ENCODE data around the gene AMY2B.
"Not testable (repeated sequence)": the region's sequence is repeated elsewhere in the genome, so short reads cannot be mapped to it uniquely, and the experiment has no call there.

Gene AMY2B
- 5.3 to 20.9 reads per million in 2 experiments for total RNA-seq

DNA sequence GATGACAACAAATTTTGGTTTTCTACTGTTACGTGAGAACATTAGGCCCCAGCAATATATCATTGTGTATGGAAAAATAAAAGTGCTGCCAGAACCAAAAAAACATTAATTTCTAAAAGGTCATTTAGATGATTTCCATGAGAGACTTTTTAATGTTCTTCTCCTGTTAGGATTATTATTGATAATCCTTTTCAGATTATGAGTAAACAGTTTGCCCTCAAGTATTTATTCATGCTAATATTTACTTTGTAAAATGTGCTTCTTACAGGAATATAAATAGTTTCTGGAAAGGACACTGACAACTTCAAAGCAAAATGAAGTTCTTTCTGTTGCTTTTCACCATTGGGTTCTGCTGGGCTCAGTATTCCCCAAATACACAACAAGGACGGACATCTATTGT, at the start of gene AMY2B:
AMY2B (plus strand) TSS at position 301 of the 400 bp plus-strand sequence; CDS start at position 315, 14 bp downstream.
- DNase-seq (ENCODE audit: low read depth): not testable (repeated sequence)

DNA sequence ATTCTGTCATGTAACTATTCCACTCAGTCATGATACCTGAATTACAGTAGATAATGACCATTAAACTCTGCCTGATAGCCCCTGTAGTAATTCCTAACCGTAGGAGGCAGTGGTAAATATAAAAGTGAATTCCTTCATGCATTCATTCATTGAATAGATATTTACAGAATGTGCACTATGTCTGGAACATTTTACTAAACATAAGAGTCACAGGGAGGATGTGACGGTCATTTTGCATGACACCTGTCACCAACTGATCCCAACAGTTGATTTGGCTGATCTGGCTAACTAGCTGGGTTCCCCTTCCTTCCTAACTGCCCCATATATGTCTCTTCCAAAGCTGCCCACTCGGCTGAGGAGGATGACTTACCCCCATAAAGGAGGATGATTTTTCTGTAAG, 48.0 kb upstream of the AMY2B start:
- no peak for DNase-seq (ENCODE audit: low read depth)

GRCh38 chr1:103525114-103525606, 46.2 kb upstream of the AMY2B start:
- no peak for DNase-seq (ENCODE audit: low read depth)

DNA sequence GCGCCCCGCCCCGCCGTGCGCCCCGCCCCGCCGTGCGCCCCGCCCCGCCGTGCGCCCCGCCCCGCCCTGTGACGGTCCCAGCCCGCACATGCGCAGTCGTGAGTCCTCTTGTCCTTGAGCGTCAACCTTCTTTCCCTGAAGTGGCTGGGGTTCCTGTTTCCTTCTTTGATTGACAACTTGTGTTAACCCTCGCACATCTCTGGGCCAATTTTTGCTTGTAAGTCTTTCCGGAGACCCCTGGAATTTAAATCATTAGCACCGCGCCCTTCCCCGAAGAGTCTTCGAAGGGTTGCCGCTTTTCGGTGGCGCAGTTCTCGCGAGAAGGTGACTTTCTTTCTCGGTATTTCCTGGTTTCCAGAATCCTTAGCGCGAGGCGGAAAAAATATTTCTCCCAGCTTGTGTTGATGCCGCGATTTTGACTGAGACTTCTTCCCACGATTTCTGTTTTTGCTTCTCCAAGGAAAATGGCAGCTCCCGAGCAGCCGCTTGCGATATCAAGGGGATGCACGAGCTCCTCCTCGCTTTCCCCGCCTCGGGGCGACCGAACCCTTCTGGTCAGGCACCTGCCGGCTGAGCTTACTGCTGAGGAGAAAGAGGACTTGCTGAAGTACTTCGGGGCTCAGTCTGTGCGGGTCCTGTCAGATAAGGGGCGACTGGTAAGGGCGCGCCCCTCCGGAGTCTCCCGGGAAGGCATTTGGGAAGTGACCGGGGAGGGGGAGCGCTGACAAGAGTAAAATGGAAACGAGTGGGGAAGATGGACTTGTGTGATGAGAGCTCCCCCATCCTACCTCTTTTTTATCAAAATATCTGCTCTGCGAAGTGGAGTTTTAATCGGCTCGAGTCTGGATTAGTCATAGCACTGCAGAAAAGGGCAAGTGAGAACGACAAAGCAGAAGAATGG, 45.5 kb upstream of the AMY2B start, which contains the start of gene RNPC3:
RNPC3 (plus strand) TSS at position 93 of the 901 bp plus-strand sequence; CDS start at position 465, 372 bp downstream.
- peak; percentile 83 for DNase-seq (ENCODE audit: low read depth)

GRCh38 chr1:103527331-103527730, 44.1 kb upstream of the AMY2B start:
- DNase-seq (ENCODE audit: low read depth): no peak

DNA sequence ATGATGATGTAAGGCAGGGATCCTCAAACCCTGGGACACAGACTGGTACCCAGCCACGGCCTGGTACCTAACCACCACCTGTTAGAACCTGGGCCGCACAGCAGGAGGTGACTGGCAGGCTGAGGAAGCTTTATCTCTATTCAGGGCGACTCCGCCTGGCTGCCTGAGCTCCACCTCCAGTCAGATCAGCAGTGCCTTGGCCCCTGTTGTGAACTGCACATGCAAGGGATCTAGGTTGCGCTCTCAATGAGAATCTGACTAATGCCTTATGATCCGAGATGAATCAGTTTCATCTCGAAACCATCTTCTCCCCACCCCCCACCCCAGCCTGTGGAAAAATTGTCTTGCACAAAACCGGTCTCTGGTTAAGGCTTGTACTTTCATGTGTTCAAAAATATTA, 41.6 kb upstream of the AMY2B start:
- DNase-seq (ENCODE audit: low read depth): no peak

- DNase-seq (ENCODE audit: low read depth): no peak
These were observed 33.2 kb upstream of the AMY2B start for GRCh38 chr1:103538226-103538625.

DNA sequence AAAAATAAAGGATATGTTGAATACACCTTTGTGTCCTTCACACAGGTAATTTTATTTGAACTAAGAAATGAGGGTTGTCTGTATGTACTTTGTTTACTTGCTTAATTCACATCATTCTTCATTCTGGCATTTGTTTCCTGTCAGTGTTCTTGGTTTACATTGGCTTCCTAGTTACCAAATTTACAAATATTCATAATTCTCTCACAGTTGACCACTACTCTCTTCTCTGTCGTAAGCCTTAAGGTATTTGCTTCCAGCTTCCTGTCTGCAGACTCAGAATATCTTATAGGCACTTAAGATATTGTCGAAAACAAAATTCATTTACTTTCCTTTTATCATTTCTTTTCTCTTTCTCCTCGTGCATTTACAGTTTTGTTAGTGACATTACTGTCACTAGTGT, 30.0 kb upstream of the AMY2B start:
- DNase-seq (ENCODE audit: low read depth): no peak

GRCh38 chr1:103546496-103546895, 24.9 kb upstream of the AMY2B start:
- no peak for DNase-seq (ENCODE audit: low read depth)

- DNase-seq (ENCODE audit: low read depth): no peak
These were observed 23.5 kb upstream of the AMY2B start for GRCh38 chr1:103547840-103548239.

DNA sequence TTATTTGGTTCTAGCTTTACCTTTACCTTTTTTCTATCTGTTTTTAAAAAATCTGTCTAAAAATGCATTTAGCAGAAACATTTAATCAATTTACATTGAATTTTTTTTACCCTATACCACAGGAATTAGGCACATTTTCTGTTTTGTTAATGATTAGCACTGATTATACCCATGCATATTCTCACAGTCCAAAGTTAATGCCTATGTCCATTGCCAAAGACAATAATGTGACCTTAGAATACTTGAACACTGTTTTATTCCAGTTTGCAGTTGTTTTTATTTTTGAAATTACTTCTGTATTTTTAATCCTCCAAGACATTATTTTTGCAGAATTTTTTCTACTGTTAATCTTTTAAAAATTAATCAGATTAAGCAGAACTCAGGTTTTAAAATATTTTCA, 11.0 kb upstream of the AMY2B start:
- no peak for DNase-seq (ENCODE audit: low read depth)

GRCh38 chr1:103561124-103561523, 10.3 kb upstream of the AMY2B start:
- DNase-seq (ENCODE audit: low read depth): not testable (repeated sequence)

DNA sequence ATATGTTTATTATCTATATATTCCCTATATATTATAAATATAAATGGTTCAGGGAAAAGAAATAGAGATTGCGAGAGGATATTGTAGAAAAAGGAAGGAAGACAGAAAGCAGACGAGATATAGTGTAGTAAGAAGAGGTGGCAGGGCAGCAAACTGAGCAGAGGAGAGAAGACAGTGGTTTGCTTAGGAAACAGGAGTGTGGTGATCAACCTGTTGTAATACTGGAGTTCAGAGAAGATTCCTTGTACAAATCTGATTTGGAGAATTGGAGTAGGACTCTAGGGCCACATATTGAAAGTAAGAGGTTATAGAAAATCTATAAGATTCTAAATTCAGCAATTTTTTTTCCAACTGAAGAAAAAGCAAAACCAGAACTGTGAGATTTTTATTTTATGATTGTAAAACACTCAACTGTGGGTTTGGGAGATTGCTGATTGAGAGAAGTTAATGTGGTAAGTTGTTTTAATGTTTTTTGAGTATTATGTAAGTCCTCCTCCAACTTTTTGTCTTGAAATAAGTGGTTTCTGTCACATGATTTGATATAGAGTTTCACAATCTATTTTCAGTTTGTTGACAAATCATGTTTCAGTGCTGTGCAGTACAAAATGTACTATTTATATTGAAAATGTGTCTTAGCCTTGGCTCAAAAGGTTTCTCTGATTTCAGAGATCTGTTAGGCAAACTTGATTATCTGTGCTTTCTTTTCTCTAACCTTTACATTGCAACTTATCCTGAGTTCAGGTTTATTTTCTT, 9.6 kb upstream of the AMY2B start:
- no peak for DNase-seq (ENCODE audit: low read depth)

GRCh38 chr1:103563056-103563455, 8.3 kb upstream of the AMY2B start:
- no peak for DNase-seq (ENCODE audit: low read depth)

DNA sequence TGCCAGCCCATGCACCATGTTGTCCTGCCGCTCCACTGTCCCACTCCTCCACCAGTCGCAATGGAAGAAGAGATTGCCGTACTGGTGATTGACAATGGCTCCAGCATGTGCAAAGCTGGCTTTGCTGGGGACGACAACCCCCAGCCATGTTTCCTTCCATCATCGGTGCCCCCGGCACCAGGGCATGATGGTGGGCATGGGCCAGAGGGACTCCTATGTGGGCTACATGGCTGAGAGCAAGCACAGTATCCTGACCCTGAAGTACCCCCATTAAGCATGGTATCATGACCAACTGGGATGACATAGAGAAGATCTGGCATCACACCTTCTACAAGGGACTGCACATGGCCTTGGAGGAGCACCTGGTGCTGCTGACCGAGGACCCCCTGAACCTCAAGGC, 1.9 kb upstream of the AMY2B start:
- no peak for DNase-seq (ENCODE audit: low read depth)

- DNase-seq (ENCODE audit: low read depth): no peak
These were observed 4.7 kb downstream of the AMY2B start for GRCh38 chr1:103576065-103576464.

DNA sequence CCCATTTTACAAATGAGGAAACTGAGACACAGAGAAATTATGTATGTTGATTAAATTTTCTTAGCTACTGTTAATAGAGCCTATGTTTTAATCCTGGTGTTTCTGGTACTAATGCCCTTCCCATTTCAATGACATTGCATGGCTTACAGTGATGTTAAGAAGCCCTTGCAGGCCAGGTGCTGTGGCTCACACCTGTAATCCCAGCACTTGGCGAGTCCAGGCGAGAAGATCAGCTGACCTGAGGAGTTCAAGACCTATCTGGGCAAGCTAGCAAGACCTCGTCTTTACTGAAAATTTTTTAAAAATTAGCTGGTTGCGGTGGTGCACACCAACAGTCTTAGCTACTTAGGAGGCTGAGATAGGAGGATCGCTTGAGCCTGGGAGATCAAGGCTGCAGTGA, 5.4 kb downstream of the AMY2B start:
- not testable (repeated sequence) for DNase-seq (ENCODE audit: low read depth)

- no peak for DNase-seq (ENCODE audit: low read depth)
These were observed 11.1 kb downstream of the AMY2B start for GRCh38 chr1:103582464-103582863.

DNA sequence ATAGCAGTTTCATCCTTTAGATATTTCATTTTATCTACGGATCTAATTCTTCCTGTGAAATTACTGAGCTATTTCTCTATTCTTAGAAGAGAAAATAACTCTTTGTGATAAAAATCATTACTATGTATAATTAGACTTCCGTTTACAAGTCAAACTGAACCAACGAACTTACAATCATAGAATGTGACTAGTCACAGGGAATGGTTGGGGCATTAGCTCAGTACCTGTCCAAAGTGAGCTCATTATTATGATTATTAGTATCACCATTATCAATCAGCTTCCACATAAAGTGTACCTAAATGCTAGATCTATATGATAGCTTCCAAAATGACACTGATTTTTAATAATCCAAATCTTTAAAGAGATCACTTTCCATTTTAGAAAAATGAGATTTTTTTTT, 12.5 kb downstream of the AMY2B start:
- no peak for DNase-seq (ENCODE audit: low read depth)

GRCh38 chr1:103584537-103584936, 13.1 kb downstream of the AMY2B start:
- DNase-seq (ENCODE audit: low read depth): no peak

DNA sequence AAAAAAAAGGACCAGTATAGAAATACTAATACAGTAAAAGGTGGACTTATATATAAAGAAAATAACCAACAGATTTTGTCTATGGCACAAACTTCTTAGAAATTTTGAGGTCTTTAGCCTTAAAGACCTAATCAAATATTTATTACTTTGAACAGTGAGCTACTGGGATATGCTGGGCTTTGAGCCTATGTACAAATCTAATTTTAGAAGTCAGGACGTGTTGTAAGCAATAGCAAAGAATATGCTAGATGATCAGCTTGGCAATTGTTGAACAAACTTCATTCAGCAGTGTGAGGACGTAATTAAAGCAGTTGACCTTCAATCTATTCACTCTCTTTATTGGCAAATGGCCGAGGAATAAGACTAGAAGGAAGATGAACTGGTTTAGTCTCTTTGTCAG, 31.4 kb downstream of the AMY2B start:
- not testable (repeated sequence) for DNase-seq (ENCODE audit: low read depth)

GRCh38 chr1:103616362-103616761, 45.0 kb downstream of the AMY2B start:
- DNase-seq (ENCODE audit: low read depth): no peak

Measured in T follicular helper cell (primary cell).